A549 treated with GW870086 at 1 μM for 4 hours (cell line): ENCODE data around the gene PPP3R1. TPM values are rescaled to one million over a fixed set of nuclear protein-coding genes. Genes with fewer than 3 reads are reported as not detected.

Source experiments
- total RNA-seq: library from RNA; stranded (reverse); fragments of 200-300 nt; extraction: Qiagen RNA extraction; gene quantifications from 5 replicates; pipeline ENCODE4 v1.2.3, GENCODE V29; 2022; ENCODE audit warnings: low read depth

PPP3R1 gene
- 52.2 to 67.5 TPM (median 59.8 TPM) in 5 replicates for total RNA-seq

GRCh38 chr2:68252400-68253218 is at the start of gene PPP3R1:
PPP3R1 (minus strand) TSS chr2:68252532; CDS start chr2:68252127, 405 bp downstream.

GRCh38 chr2:68157402-68158133 is 94.8 kb downstream of the PPP3R1 start, which contains the start of gene PNO1:
PNO1 (plus strand) TSS chr2:68157888; CDS start chr2:68157935, 47 bp downstream.

Other genes with a start within 250 kb of the PPP3R1 start
- gene C1D, start 189.5 kb downstream of the PPP3R1 start, total RNA-seq: 33.4 to 55.0 TPM (median 38.2 TPM) in 5 replicates
- gene PNO1, start 94.6 kb downstream of the PPP3R1 start, total RNA-seq: 53.6 to 58.9 TPM (median 55.2 TPM) in 5 replicates
- 1.7 to 2.2 TPM (median 1.9 TPM) in 5 replicates for gene CNRIP1, start 67.4 kb upstream of the PPP3R1 start, total RNA-seq
- gene PLEK, start 112.8 kb upstream of the PPP3R1 start, total RNA-seq: 0.06 TPM in 1 of 5 replicates, not detected in the others
- 0.34 to 0.61 TPM (median 0.52 TPM) in 5 replicates for gene FBXO48, start 214.8 kb upstream of the PPP3R1 start, total RNA-seq
- gene APLF, start 215.1 kb upstream of the PPP3R1 start, total RNA-seq: 0.54 to 0.66 TPM (median 0.66 TPM) in 5 replicates